NB4 (cell line): ENCODE measurements around the gene PAK5.

Source experiments
- CTCF ChIP-seq: IDR thresholded peaks from one replicate; pipeline ENCODE4 v1.5.1; 2012; ENCODE audit warnings: low read depth, low read length
- POLR2A ChIP-seq: IDR thresholded peaks from 2 replicates; pipeline ENCODE4 v1.6.1; 2011; ENCODE audit warnings: mild to moderate bottlenecking; ENCODE audit not compliant: insufficient read length; ENCODE audit errors: extremely low read depth

GRCh38 chr20:9523636-9524035, 315.2 kb downstream of the PAK5 start:
- TF ChIP-seq CTCF (no peak), POLR2A (no peak)
